ENCODE data around the gene RCOR3. TPM values are rescaled to one million over a fixed set of nuclear protein-coding genes. Genes with fewer than 3 reads are reported as not detected.
"Not testable (repeated sequence)": the region's sequence is repeated elsewhere in the genome, so short reads cannot be mapped to it uniquely, and the experiment has no call there.

RCOR3 gene
- total RNA-seq, 4 donors from 2014 or later: 26.1 to 88.5 (median 39.8) TPM

GRCh38 chr1:211237579-211237978 lies 21.6 kb upstream of the RCOR3 start:
- Histone ChIP-seq H3K9me3 (no peaks in the 10 kb centered on the region), H3K4me3 (no peak overlapping the region), H3K27ac (no peak overlapping the region), H3K27me3 (no peaks in the 10 kb centered on the region), H3K4me1 (no peaks in the 10 kb centered on the region), H3K36me3 (no peaks in the 10 kb centered on the region)
- no peak for TF ChIP-seq CTCF (IDR thresholded peaks at IDR 0.05)
- TF ChIP-seq POLR2A (IDR thresholded peaks at IDR 0.05): no peak
- DNase-seq: no peak
- intact Hi-C loops (cut with DNase I; ENCODE audit: low total_unique reads): no loop called here

GRCh38 chr1:211240567-211240966 lies 18.6 kb upstream of the RCOR3 start:
- DNase-seq; H3K27ac ChIP-seq; H3K36me3 ChIP-seq; H3K4me3 ChIP-seq; intact Hi-C loops (cut with DNase I; ENCODE audit: low total_unique reads); H3K4me1 ChIP-seq; H3K9me3 ChIP-seq; H3K27me3 ChIP-seq: not testable (repeated sequence)

GRCh38 chr1:211241071-211241470 lies 18.1 kb upstream of the RCOR3 start:
- intact Hi-C loops (cut with DNase I; ENCODE audit: low total_unique reads): no loop called here
- H3K4me1 ChIP-seq: no peaks in the 10 kb centered on the region

GRCh38 chr1:211243639-211244038 lies 15.5 kb upstream of the RCOR3 start:
- DNase-seq; intact Hi-C loops (cut with DNase I; ENCODE audit: low total_unique reads); H3K9me3 ChIP-seq; H3K4me3 ChIP-seq; H3K27me3 ChIP-seq; H3K36me3 ChIP-seq; H3K4me1 ChIP-seq; H3K27ac ChIP-seq: not testable (repeated sequence)

More at GRCh38 chr1:211241071-211241470, 18.1 kb upstream of the RCOR3 start:
- Histone ChIP-seq H3K9me3 (no peaks in the 10 kb centered on the region), H3K4me3 (no peak overlapping the region), H3K27ac (no peak overlapping the region), H3K36me3 (no peaks in the 10 kb centered on the region), H3K27me3 (no peaks in the 10 kb centered on the region)
- no peak for TF ChIP-seq CTCF (IDR thresholded peaks at IDR 0.05)
- TF ChIP-seq POLR2A (IDR thresholded peaks at IDR 0.05): no peak
- DNase-seq: no peak

- H3K36me3 ChIP-seq; DNase-seq; H3K4me1 ChIP-seq; intact Hi-C loops (cut with DNase I; ENCODE audit: low total_unique reads); H3K27ac ChIP-seq; H3K27me3 ChIP-seq; H3K9me3 ChIP-seq; H3K4me3 ChIP-seq: not testable (repeated sequence)
These were observed 12.6 kb upstream of the RCOR3 start for GRCh38 chr1:211246583-211246982.

- DNase-seq: no peak
- no peaks in the 10 kb centered on the region for H3K27me3 ChIP-seq
- intact Hi-C loops (cut with DNase I; ENCODE audit: low total_unique reads): no loop called here
- H3K27ac ChIP-seq: no peak overlapping the region
- TF ChIP-seq POLR2A (IDR thresholded peaks at IDR 0.05): no peak
- TF ChIP-seq CTCF (IDR thresholded peaks at IDR 0.05): no peak
- H3K36me3 ChIP-seq: no peaks in the 10 kb centered on the region
- H3K4me1 ChIP-seq: no peaks in the 10 kb centered on the region
- no peak overlapping the region for H3K4me3 ChIP-seq
- no peaks in the 10 kb centered on the region for H3K9me3 ChIP-seq
These were observed 11.2 kb upstream of the RCOR3 start for GRCh38 chr1:211247921-211248320.

GRCh38 chr1:211249611-211250010 lies 9.6 kb upstream of the RCOR3 start:
- H3K36me3 ChIP-seq; H3K9me3 ChIP-seq; DNase-seq; H3K27me3 ChIP-seq; H3K27ac ChIP-seq; H3K4me1 ChIP-seq; intact Hi-C loops (cut with DNase I; ENCODE audit: low total_unique reads); H3K4me3 ChIP-seq: not testable (repeated sequence)
